Measurements from ENCODE around the gene MAGEL2. TPM values are rescaled to one million over a fixed set of nuclear protein-coding genes. Genes with fewer than 3 reads are reported as not detected.
A peak's percentile ranks its signal among the peaks of the same experiment; 100 is the strongest.

MAGEL2 gene
- total RNA-seq, 4 donors from 2014 or later: 0.04 to 0.19 (median 0.06) TPM; not detected in 1

DNA sequence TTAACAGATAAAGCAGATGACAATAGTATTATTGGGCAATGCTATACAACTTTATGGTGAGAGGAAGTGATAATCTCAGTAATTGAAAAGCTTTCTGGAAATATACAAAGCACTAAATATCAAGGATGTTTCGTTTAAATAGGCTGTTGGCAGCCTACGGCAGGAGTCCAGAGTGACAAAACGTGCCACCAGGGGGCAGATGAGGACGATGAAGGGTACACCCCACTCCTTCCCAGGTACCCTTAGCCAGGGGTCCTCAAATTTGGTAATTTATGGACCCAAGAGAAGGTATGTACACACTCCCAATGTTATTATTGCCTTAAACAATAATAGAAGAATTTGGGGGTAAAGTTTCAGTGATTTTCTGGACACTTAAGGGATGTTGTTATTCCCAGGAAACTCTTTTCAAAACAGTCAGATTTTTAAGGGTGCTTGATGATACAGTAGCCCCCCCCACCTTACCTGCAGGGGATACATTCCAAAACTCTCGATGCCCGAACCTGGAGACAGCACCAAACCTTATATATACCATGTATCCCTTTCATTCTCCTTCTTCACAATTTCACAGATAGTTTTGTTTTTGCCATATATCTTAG is 1.4 kb upstream of the MAGEL2 start:
- H3K27me3 ChIP-seq: peaks cover 0 to 41% (median 0%) of the 10 kb centered on the region in 4 donors
- 17 to 23% methylated on average over 6 of the region's 6 CpGs for WGBS, 2 donors
- H3K36me3 ChIP-seq: no peaks in the 10 kb centered on the region
- H3K4me1 ChIP-seq: peaks cover 0 to 5% (median 0%) of the 10 kb centered on the region in 3 donors
- no peaks in the 10 kb centered on the region for H3K9me3 ChIP-seq
- intact Hi-C loops (cut with DNase I): no loop called here
- no peak for DNase-seq
- no peak overlapping the region for H3K27ac ChIP-seq
- TF ChIP-seq, protein P1, sequence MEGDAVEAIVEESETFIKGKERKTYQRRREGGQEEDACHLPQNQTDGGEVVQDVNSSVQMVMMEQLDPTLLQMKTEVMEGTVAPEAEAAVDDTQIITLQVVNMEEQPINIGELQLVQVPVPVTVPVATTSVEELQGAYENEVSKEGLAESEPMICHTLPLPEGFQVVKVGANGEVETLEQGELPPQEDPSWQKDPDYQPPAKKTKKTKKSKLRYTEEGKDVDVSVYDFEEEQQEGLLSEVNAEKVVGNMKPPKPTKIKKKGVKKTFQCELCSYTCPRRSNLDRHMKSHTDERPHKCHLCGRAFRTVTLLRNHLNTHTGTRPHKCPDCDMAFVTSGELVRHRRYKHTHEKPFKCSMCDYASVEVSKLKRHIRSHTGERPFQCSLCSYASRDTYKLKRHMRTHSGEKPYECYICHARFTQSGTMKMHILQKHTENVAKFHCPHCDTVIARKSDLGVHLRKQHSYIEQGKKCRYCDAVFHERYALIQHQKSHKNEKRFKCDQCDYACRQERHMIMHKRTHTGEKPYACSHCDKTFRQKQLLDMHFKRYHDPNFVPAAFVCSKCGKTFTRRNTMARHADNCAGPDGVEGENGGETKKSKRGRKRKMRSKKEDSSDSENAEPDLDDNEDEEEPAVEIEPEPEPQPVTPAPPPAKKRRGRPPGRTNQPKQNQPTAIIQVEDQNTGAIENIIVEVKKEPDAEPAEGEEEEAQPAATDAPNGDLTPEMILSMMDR (IDR thresholded peaks at IDR 0.05): peak in 5 of 6 experiments; percentile 24 to 46 (median 38)
- TF ChIP-seq POLR2A (IDR thresholded peaks at IDR 0.05): no peak
- no peak overlapping the region for H3K4me3 ChIP-seq

DNA sequence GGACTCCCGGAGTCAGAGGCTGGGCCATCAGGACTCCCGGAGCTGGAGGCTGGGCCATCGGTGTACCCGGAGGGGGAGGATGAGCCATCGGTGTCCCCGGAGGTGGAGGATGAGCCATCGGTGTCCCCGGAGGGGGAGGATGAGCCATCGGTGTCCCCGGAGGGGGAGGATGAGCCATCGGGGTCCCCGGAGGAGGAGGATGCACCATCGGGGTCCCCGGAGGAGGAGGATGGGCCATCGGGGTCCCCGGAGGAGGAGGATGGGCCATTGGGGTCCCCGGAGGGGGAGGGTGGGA is 719 bp downstream of the MAGEL2 start:
- WGBS, 2 donors: 73 to 85% methylated on average over 5 to 10 of the region's 17 CpGs
- peaks cover 0 to 5% (median 0%) of the 10 kb centered on the region in 3 donors for H3K4me1 ChIP-seq
- DNase-seq: no peak
- H3K9me3 ChIP-seq: no peaks in the 10 kb centered on the region
- intact Hi-C loops (cut with DNase I): no loop called here
- TF ChIP-seq, protein P1 (IDR thresholded peaks at IDR 0.05): no peak
- no peak for TF ChIP-seq POLR2A (IDR thresholded peaks at IDR 0.05)
- H3K4me3 ChIP-seq: peak overlapping the region in 3 of 4 donors; percentile 22 to 48 (median 27)
- H3K27me3 ChIP-seq: peaks cover 0 to 43% (median 0%) of the 10 kb centered on the region in 4 donors
- H3K27ac ChIP-seq: no peak overlapping the region
- H3K36me3 ChIP-seq: no peaks in the 10 kb centered on the region

DNA sequence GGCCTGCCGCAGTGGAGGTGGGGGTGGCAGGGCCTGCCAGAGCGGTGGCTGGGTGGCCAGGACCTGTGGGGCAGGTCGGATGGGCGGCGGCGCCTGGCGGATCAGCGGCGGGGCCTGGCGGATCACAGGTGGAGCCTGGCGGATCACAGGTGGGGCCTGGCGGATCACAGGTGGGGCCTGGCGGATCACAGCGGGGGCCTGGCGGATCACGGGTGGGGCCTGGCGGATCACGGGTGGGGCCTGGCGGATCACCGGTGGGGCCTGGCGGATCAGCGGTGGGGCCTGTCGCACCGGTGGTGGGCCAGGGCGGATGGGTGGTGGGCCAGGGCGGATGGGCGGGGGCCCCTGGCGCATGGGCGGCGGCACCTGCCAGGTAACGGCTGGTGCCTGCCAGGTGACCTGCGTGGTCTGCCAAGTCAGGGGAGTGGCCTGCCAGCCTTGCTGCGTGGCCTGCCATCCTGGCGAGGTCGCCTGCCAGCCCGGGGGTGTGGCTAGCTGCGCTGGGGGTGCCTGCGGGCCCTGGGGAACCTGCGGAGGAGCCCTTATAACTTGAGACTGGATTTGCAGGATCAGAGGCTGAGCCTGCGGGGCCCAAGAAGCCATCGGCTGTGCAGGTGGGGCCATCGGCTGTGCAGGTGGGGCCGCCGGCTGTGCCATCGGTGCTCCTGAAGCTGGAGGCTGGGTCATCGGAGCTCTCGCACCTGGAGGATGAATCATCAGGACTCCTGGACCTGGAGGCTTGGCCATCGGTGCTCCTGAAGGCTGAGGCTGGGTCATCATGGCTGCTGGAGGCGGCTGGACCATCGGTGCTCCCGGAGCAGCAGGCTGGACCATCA is 1.3 kb downstream of the MAGEL2 start:
- DNase-seq: no peak
- intact Hi-C loops (cut with DNase I): no loop called here
- WGBS, 2 donors: 86 to 94% methylated on average over 9 to 15 of the region's 51 CpGs
- H3K36me3 ChIP-seq: no peaks in the 10 kb centered on the region
- TF ChIP-seq, protein P1 (IDR thresholded peaks at IDR 0.05): no peak
- H3K27me3 ChIP-seq: peaks cover 0 to 43% (median 0%) of the 10 kb centered on the region in 4 donors
- H3K27ac ChIP-seq: no peak overlapping the region
- peaks cover 0 to 5% (median 0%) of the 10 kb centered on the region in 3 donors for H3K4me1 ChIP-seq
- no peak overlapping the region for H3K4me3 ChIP-seq
- H3K9me3 ChIP-seq: no peaks in the 10 kb centered on the region

DNA sequence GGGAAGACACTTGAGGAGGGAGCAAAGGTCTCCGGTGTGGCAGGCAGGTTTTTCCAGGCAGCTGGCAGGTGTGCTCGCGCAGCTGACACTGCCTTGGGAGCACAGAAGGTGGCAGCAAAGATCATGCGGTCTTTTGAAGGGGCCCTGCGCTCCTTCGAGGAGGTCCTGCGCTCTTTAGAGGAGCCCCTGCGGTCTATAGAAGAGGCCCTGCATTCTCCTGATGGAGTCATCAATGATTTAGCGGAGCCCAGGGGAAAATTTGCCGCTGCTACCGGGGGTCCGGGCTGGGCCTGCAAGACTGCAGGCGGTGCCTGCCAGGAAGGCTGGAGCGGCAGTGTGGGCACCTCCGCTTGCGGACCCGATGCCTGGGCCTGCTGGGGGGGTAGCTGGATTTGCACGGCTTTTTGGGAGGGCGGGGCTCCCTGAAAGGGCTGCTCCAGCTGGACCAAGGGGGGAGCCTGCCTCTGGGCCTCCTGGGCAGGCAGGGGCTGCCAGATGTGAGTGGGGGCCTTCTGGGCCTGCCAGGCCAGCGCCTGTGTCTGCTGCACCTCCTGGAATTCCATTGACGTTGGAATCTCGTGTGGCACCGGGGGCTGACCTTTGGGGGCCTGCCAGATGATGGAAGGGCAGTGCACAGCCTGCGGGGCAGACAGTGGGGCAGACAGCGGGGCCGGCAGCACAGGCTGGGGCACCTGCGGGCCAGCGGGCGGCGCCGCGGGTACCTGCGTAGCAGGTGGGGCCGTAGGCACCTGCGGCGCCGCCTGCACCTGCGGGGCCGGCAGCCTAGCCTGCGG is 2.1 kb downstream of the MAGEL2 start:
- no peak overlapping the region for H3K27ac ChIP-seq
- WGBS, 2 donors: 92 to 100% methylated on average over 6 to 19 of the region's 40 CpGs
- no peaks in the 10 kb centered on the region for H3K36me3 ChIP-seq
- H3K4me3 ChIP-seq: no peak overlapping the region
- intact Hi-C loops (cut with DNase I): no loop called here
- peaks cover 0 to 5% (median 0%) of the 10 kb centered on the region in 3 donors for H3K4me1 ChIP-seq
- no peak for DNase-seq
- peaks cover 0 to 43% (median 0%) of the 10 kb centered on the region in 4 donors for H3K27me3 ChIP-seq
- no peak for TF ChIP-seq POLR2A (IDR thresholded peaks at IDR 0.05)
- TF ChIP-seq, protein P1 (IDR thresholded peaks at IDR 0.05): no peak
- no peaks in the 10 kb centered on the region for H3K9me3 ChIP-seq
